ENCODE measurements around the gene GAK. TPM values are rescaled to one million over a fixed set of nuclear protein-coding genes. Genes with fewer than 3 reads are reported as not detected.
"Not testable (repeated sequence)": the region's sequence is repeated elsewhere in the genome, so short reads cannot be mapped to it uniquely, and the experiment has no call there.

The GAK gene
- total and polyA plus RNA-seq, 2 of the 4 experiments (the other 2 are of a cell fraction): 45.1 to 133 TPM

DNA sequence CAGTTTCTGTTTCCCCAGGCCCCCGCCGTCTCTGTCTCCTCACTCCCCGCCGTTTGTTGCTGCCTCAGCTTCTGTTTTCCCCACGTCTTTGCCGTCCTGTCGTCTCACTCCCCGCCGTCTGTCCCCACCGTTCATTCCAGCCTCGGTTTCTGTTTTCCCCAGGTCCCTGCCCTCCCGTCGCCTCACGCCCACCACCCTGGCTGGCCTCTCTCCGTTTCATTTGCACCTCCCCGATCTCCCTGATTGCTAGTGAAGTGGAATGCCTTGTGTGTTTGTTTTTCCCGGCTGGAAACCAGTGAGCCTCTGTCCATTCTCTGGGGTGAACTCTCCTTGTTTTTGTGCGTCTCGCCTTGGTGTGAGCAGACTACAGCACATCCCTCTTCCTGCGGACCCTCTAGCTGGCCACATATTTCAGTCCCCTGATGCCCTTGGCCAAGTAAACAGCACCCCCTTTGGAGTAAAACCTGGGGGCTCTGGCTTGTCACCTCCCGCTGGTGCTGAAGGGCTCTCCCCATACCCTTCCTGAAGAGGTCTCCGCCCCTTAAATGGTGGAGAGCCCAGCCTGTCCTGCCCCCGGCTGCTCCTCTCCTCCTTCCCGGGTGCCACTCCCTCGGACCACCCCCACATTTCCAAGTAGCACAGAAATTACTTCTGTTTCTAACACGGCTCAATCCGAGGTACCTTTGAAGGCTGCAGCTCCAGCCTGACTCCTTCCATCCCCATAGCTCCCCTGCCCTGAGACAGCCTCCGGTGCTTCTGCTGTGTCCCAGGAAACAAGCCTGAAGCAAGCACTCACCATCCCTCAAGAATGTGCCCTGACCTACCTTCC is 13.4 kb upstream of the GAK start:
- Histone ChIP-seq H3K4me2 (ENCODE audit: low read depth, low read length) (peak overlapping the region; percentile 63), H4K8ac (ENCODE audit: low read depth in 2 of 2, low read length in 2 of 2) (peak overlapping the region in 1 of 2 experiments; percentile 47; a peak in 1 of 4 replicates), H3K27ac (ENCODE audit: insufficient read depth, low read length) (no peak overlapping the region), H2BK20ac (ENCODE audit: low read depth, low read length) (no peak overlapping the region), H3K9me3 (ENCODE audit: control insufficient read depth, insufficient read depth, low read length) (no peaks in the 10 kb centered on the region), H2BK5ac (ENCODE audit: low read depth, low read length, poor library complexity, severe bottlenecking) (no peak overlapping the region), H3K79me1 (ENCODE audit: low read depth in 1 of 2, low read length in 2 of 2) (0 out of 4 replicates have a peak, but pooled peaks cover 0 to 8% of the 10 kb centered on the region in 2 experiments), H2BK15ac (ENCODE audit: low read depth, low read length) (no peak overlapping the region), H3K27me3 (ENCODE audit: control insufficient read depth, insufficient read depth, low read length) (no peaks in the 10 kb centered on the region), H2AFZ (replicated peaks; ENCODE audit: low read length, poor library complexity) (peak overlapping the region; percentile 77), H4K91ac (ENCODE audit: insufficient read depth, low read depth, low read length) (no peak overlapping the region), H4K20me1 (ENCODE audit: insufficient read depth, low read length) (peaks cover 17% of the 10 kb centered on the region), H4K5ac (ENCODE audit: low read depth, low read length) (no peak overlapping the region), H2AK9ac (replicated peaks; ENCODE audit: low read depth, low read length, poor library complexity) (peak overlapping the region; percentile 44), H3K56ac (ENCODE audit: extremely low read depth, insufficient read depth, low read length) (no peak overlapping the region), H3K14ac (replicated peaks; ENCODE audit: low read depth, low read length) (no peak overlapping the region), H3K36me3 (ENCODE audit: control insufficient read depth, insufficient read depth, low read length) (no peaks in the 10 kb centered on the region), H3K4me1 (ENCODE audit: control insufficient read depth, insufficient read depth, low read length) (peaks cover 6% of the 10 kb centered on the region; the same call in 1 of the 2 replicates), H2BK120ac (ENCODE audit: low read depth, low read length) (no peak overlapping the region), H3K23ac (ENCODE audit: low read depth, low read length) (no peak overlapping the region), H3K18ac (ENCODE audit: low read depth, low read length) (no peak overlapping the region), H3K4ac (ENCODE audit: low read depth, low read length) (no peak overlapping the region), H2AK5ac (ENCODE audit: low read depth, low read length) (peak overlapping the region; percentile 28; the same call in 1 of the 2 replicates), H3K9me1 (ENCODE audit: insufficient read depth, low read length) (no peaks in the 10 kb centered on the region), H3K4me3 (ENCODE audit: insufficient read depth, low read depth, low read length) (peak overlapping the region; percentile 6; the same call in 1 of the 2 replicates), H3K9ac (ENCODE audit: low read depth, low read length) (peak overlapping the region; percentile 3; the same call in 1 of the 2 replicates)
- POLR2A ChIA-PET (ENCODE audit: unreplicated experiment): interaction anchor here (0.6 kb wide), 1 partner anchor 69 kb away, joined by 3 read pairs; no protein-coding TSS in a partner anchor
- DNase-seq: no peak
- in situ Hi-C loops (cut with MboI; ENCODE audit: low sequenced_read_pairs) (no loop called here), intact Hi-C loops (cut with micrococcal nuclease) (no loop called here), dilution Hi-C loops (cut with HindIII; ENCODE audit: low sequenced_read_pairs, unreplicated experiment) (no loop called here)
- CTCF ChIA-PET: no interaction called here
- no peak for TF ChIP-seq FOS (IDR thresholded peaks at IDR 0.05; ENCODE audit: low read depth, low read length)
- no peak for TF ChIP-seq MAZ (IDR thresholded peaks at IDR 0.05; ENCODE audit: borderline replicate concordance, low read depth, low read length)
- TF ChIP-seq, protein P1, sequence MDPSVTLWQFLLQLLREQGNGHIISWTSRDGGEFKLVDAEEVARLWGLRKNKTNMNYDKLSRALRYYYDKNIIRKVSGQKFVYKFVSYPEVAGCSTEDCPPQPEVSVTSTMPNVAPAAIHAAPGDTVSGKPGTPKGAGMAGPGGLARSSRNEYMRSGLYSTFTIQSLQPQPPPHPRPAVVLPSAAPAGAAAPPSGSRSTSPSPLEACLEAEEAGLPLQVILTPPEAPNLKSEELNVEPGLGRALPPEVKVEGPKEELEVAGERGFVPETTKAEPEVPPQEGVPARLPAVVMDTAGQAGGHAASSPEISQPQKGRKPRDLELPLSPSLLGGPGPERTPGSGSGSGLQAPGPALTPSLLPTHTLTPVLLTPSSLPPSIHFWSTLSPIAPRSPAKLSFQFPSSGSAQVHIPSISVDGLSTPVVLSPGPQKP (IDR thresholded peaks at IDR 0.05; ENCODE audit: borderline replicate concordance, low read depth, low read length): no peak
- no peak for TF ChIP-seq NFE2L2 (IDR thresholded peaks at IDR 0.05; ENCODE audit: low read depth, low read length)
- no peak for TF ChIP-seq POLR2A (IDR thresholded peaks at IDR 0.05; ENCODE audit: low read depth, low read length)
- no TSS peak for BruUV-seq (replicated peaks)
- WGBS, 2 experiments (ENCODE audit: extremely low coverage in 2 of 2, insufficient read length in 1 of 2): 22% methylated on average over 16 of the region's 28 CpGs; no CpG with 5 or more reads in 1 of the 2 experiments
- peak; percentile 70 for ATAC-seq (ENCODE audit: low read depth)

DNA sequence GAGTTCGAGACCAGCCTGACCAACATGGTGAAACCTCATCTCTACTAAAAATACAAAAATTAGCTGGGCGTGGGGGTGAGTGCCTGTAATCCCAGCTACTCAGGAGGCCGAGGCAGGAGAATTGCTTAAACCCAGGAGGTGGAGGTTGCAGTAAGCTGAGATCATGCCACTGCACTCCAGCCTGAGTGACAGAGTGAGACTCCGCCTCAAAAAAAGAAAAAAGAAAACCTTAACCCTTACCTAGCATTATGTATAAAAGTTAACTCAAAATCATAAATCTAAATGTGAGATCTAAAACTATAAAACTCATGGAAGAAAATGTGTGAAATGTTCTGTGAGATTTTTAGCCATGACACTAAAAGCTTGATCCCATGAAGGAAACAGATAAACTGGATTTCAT is 7.4 kb upstream of the GAK start:
- intact Hi-C loops (cut with micrococcal nuclease): loop anchor here (10.0 kb wide), 1 partner anchor 155 kb away; no protein-coding TSS in a partner anchor
- BruUV-seq (replicated peaks); DNase-seq; H2BK15ac ChIP-seq (ENCODE audit: low read depth, low read length); H3K27ac ChIP-seq (ENCODE audit: insufficient read depth, low read length); H2AK5ac ChIP-seq (ENCODE audit: low read depth, low read length); H3K56ac ChIP-seq (ENCODE audit: extremely low read depth, insufficient read depth, low read length); H4K8ac ChIP-seq (ENCODE audit: low read depth in 2 of 2, low read length in 2 of 2); H3K9me3 ChIP-seq (ENCODE audit: control insufficient read depth, insufficient read depth, low read length); H2BK120ac ChIP-seq (ENCODE audit: low read depth, low read length); H2BK20ac ChIP-seq (ENCODE audit: low read depth, low read length); POLR2A ChIA-PET (ENCODE audit: unreplicated experiment); ATAC-seq (ENCODE audit: low read depth); in situ Hi-C loops (cut with MboI; ENCODE audit: low sequenced_read_pairs); H3K9me1 ChIP-seq (ENCODE audit: insufficient read depth, low read length); H3K4me2 ChIP-seq (ENCODE audit: low read depth, low read length); H3K18ac ChIP-seq (ENCODE audit: low read depth, low read length); CTCF ChIA-PET; H3K27me3 ChIP-seq (ENCODE audit: control insufficient read depth, insufficient read depth, low read length); H2AK9ac ChIP-seq (replicated peaks; ENCODE audit: low read depth, low read length, poor library complexity); H4K5ac ChIP-seq (ENCODE audit: low read depth, low read length); H4K20me1 ChIP-seq (ENCODE audit: insufficient read depth, low read length); dilution Hi-C loops (cut with HindIII; ENCODE audit: low sequenced_read_pairs, unreplicated experiment); H3K4me3 ChIP-seq (ENCODE audit: insufficient read depth, low read depth, low read length); H2BK5ac ChIP-seq (ENCODE audit: low read depth, low read length, poor library complexity, severe bottlenecking); H3K9ac ChIP-seq (ENCODE audit: low read depth, low read length); H3K36me3 ChIP-seq (ENCODE audit: control insufficient read depth, insufficient read depth, low read length); H3K79me1 ChIP-seq (ENCODE audit: low read depth in 1 of 2, low read length in 2 of 2); H3K4me1 ChIP-seq (ENCODE audit: control insufficient read depth, insufficient read depth, low read length); H3K4ac ChIP-seq (ENCODE audit: low read depth, low read length); H3K14ac ChIP-seq (replicated peaks; ENCODE audit: low read depth, low read length); H3K23ac ChIP-seq (ENCODE audit: low read depth, low read length); H4K91ac ChIP-seq (ENCODE audit: insufficient read depth, low read depth, low read length); H2AFZ ChIP-seq (replicated peaks; ENCODE audit: low read length, poor library complexity): not testable (repeated sequence)
- no CpG with 5 or more reads among the region's 4 CpGs for WGBS, 2 experiments (ENCODE audit: extremely low coverage in 2 of 2, insufficient read length in 1 of 2)

Measured in IMR-90 (cell line).